Measurements from ENCODE around the gene CRKL.
"Not testable (repeated sequence)": the region's sequence is repeated elsewhere in the genome, so short reads cannot be mapped to it uniquely, and the experiment has no call there.

CRKL gene

GRCh38 chr22:20935049-20935448, 17.8 kb downstream of the CRKL start:
- not testable (repeated sequence) for DNase-seq

DNA sequence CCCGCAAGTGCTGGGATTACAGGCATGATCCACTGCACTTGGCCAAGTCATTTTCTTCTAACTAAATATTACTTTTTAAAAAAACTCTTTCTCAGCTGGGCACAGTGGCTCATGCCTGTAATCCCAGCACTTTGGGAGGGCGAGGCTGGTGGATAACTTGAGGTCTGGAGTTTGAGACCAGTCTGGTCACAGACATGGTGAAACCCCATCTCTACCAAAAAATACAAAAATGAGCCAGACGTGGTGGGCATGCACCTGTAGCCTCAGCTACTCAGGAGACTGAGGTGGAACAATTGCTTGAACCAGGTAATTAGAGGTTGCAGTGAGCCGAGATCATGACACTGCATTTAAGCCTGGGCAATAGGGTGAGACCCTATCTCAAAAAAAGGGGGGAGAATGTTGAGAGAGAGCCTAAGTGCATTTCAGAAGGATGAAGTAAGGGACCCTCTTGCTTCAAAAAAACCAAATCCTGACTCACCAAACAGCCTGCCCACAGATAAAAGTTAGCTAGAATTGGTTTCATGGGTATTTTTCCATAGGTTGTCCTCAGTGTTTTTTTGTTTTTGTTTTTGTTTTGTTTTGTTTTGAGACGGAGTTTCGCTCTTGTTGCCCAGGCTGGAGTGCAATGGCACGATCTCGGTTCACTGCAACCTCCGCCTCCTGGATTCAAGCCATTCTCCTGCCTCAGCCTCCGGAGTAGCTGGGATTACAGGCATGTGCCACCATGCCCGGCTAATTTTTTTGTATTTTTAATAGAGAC, 18.8 kb downstream of the CRKL start:
- not testable (repeated sequence) for DNase-seq

DNA sequence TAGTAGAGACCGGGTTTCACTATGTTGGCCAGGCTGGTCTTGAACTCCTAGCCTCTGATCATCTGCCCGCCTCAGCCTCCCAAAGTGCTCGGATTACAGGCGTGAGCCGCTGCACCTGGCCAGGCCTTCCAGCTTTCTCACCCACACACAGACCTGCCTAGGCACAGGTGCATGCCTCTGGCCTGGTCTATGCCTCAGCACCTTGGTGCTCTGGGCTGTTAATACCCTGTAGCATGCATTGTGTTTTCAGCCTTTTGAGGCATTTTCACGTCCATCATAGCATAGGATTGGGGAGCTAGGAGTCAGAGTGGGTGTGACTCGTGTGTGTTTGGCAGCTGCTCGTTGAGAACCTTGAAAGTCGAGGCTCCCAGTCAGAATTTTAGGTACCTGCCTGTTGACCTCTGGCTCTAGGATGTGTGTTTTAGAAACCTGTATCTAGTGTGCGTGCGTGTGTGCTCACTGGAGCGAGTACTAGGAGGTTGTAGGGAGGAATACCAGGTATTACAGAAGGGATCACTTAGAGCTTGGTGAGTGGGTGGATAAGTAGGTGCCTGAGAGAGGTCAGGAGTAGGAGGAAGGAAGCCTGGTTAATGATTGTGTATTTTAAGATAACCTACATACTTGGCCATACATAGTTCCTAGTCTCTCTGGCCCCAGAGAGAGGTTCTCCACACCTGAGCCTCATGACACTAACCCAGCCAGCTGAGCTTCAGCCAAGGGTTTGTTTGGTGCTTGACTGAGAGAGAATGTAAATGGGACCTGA, 20.0 kb downstream of the CRKL start:
- no peak for DNase-seq

DNA sequence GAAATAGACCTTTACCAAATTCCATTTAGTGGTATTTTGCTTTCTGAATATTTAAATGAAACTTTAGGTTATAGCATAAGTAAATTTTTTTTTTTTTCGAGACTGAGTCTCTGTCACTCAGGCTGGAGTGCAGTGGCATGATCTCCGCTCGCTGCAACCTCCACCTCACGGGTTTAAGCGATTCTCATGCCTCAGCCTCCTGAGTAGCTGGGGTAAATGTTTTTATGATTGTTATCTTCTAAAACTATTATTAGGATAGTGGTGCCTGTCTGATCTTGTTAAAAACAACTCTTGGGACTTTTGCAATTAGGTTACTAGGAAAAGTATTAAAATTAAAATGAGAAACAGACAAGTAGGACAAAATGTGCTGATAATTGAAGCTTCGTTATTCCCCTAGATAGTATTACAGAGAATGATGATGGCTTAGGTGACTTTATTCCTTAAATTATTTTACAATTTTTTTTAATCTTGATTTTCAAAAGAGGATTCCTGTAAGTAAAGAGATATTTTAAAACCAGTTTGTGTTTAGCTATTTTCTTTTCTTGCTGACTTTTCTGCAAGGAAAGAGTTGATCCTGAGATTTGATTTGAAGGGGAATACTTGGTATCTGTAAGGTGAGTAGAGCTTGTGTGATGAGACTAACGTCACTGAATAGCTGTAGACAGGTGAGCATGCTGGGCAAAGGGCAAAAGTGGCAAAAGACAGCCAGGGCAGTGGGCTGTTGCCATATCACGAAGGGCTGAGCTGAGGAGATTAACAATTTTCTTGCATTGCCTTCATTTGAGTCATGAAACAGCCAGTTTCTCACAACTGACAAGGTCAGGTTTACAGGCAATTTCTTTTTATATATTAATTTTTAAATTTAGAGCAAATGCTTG, 20.8 kb downstream of the CRKL start:
- no peak for DNase-seq

DNA sequence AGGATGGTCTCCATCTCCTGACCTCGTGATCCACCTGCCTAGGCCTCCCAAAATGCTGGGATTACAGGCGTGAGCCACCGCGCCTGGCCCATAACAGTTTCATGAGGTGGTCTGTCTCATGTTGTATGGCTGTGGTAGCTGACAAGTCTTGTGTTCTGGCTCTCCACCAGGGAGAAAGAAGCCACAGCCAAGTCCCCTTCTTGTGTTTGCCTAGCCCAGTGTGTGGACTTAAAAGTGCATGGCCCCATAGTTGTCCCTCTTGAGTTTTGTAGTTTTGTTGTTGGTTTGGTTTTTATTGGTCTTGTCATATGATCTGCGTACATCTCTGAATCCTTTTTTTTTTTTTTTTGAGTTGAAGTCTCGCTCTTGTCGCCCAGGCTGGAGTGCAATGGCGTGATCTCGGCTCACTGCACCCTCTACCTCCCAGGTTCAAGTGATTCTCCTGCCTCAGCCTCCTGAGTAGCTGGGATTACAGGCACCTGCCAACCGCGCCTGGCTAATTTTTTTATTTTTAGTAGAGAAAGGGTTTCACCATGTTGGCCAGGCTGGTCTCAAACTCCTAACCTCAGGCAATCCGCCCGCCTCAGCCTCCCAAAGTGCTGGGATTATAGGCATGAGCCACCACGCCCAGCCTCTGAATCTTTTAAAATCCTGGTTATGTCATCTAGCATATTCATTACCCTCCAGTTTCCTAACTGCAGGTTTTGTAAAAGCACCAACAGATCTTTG, 22.4 kb downstream of the CRKL start:
- not testable (repeated sequence) for DNase-seq

DNA sequence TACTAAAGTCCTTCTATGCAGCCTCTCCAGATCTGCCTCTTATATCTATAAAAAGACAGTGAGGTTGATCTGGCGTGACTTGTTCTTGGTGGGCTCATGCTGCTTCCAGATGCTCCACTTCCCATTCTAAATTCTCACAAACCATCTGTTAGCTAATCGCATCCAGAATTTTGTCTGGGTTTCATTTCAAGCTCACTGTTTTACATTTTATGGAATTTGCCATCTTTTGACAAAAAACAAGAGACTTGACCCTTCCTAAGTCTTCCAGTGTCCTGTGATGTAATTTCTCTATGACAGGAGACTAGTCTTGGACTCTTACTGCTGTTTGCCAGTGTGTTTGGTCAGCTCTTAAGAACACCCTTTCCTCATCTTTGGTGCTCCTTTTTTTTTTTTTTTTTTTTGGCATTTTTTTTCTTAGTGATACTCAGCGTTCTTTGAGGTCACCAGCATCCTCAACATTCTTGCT, 23.0 kb downstream of the CRKL start:
- no peak for DNase-seq

GRCh38 chr22:20940904-20941385, 23.7 kb downstream of the CRKL start:
- DNase-seq: no peak

DNA sequence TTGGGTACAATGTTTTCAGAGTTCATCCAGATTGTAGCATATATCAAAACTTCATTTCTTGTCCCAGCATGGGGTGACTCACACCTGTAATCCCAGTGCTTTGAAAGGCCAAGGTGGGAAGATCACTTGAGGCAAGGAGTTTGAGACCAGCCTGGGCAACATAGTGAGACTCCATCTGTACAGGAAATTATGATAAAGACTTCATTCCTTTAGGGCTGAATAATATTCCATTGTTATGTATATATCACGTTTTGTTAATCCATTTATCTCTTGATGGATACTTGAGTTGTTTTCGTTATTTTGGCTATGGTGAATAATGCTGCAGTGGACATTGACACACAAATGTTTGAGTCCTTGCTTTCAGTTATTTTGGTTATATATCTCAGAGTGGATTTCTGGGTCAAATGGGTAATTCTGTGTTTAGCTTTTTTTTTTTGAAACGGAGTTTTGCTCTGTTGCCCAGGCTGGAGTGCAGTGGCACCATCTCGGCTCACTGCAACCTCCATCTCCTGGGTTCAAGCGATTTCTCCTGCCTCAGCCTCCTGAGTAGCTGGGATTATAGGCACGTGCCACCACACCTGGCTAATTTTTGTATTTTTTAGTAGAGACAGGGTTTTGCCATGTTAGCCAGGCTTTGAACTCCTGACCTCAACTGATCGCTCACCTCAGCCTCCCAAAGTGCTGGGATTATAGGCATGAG, 25.1 kb downstream of the CRKL start:
- not testable (repeated sequence) for DNase-seq

- DNase-seq: no peak
Observed at GRCh38 chr22:20943104-20943933, 26.1 kb downstream of the CRKL start.

DNA sequence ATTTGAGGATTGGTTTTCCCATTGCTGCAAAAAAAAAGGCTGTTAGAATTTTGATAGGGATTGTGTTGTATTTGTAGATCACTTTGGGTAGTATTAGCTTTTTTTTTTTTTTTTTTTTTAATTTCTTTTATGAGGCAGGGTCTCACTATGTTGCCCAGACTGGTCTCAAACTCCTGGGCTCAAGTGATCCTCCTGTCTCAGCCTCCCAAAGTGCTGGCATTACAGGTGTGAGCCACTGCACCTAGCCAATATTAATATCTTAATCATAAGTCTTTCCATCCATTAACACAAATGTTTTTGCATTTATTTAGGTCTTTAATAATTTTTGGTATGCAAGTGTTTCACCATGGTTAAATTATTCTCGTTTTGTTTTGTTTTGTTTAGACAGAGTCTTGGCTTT, 26.8 kb downstream of the CRKL start:
- no peak for DNase-seq

GRCh38 chr22:20945578-20945934, 28.3 kb downstream of the CRKL start:
- DNase-seq: no peak

GRCh38 chr22:20946080-20946986, 29.1 kb downstream of the CRKL start:
- DNase-seq: no peak

GRCh38 chr22:20946991-20947390, 29.8 kb downstream of the CRKL start:
- no peak for DNase-seq

- no peak for DNase-seq
Observed at GRCh38 chr22:20948450-20948849, 31.2 kb downstream of the CRKL start.

DNA sequence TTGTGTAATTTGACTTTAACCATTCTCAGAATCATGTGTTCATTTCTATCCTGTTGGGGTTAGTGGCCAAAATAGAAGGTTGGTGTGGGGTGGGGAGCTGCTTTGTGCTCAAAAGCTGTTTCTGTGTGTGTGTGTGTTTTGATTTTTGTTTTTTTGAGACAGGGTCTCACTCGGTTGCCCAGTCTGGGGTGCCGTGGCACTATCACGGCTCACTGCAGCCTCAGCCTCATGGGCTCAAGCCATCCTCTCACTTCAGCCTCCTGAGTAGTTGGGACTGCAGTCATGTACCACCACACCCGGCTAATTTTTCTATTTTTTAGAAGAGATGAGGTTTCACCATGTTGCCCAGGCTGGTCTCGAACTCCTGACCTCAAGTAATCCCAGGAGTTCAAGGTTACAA, 31.8 kb downstream of the CRKL start:
- DNase-seq: no peak

- no peak for DNase-seq
Observed at GRCh38 chr22:20949698-20950183, 32.5 kb downstream of the CRKL start.

DNA sequence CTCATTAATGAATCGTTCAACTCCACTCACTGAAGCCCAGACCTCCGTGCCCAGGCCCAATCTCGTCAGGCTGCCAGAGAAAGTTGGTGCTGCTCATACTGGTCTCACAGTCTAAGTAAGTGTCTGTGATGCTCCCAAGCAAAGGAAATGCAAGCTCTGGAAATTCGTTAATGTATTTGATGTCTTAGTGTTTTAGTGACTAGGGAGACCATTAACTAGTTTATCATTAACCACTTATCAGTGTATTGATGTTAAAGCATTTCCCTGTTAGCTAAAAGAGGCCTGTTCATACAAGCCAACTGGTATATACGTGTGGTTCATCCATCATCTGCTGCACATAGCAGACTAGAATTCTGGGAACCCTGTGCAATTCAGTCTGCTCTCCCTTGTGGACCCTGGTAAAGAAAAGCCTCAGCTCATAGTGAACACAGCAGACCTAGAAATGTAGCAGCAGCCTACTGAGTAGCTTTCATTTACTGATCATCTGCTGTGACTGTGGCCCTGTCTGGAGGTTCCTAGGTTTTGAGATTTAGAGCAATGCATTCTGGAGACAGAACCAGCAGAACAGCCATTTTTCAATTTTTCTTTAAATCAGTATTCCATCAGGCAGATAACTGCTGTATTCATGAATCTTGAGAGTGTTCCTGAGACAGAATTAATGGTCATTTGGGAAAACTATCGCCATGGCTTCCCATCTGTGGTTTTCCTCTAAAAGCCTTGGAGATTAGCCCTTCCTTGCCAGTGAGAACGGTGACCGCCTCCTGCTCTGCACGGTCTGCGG, 34.1 kb downstream of the CRKL start:
- no peak for DNase-seq

- DNase-seq: no peak
Observed at GRCh38 chr22:20951932-20952380, 34.7 kb downstream of the CRKL start.

Measured in T-helper 9 cell (primary cell).